Keratinocyte (primary cell): ENCODE results near the gene CAPN2. TPM values are rescaled to one million over a fixed set of nuclear protein-coding genes. Genes with fewer than 3 reads are reported as not detected.

Experiments
- DNase-seq: peaks from one replicate; pipeline ENCODE4 v3.0.0-alpha.2; 2011; ENCODE audit warnings: low read depth, missing footprints, low spot score
- FAIRE-seq: peaks from 2 replicates; lab custom pipeline; 2011; peaks lifted over from hg19 to GRCh38; lab: Jason Lieb, UNC
- H2AFZ ChIP-seq: 2 replicates; pipeline ENCODE4 v1.6.0; 2012; ENCODE audit warnings: low read length, control low read depth, inconsistent platforms; ENCODE audit not compliant: control insufficient read depth
- H3K27ac ChIP-seq: 2 replicates; pipeline ENCODE4 v1.5.1; 2011; ENCODE audit warnings: low read length; ENCODE audit not compliant: control insufficient read depth, insufficient read depth
- H3K27me3 ChIP-seq: 3 replicates; pipeline ENCODE4 v1.6.0; 2011; ENCODE audit warnings: low read length; ENCODE audit not compliant: control insufficient read depth, insufficient read depth; ENCODE audit errors: extremely low read depth
- H3K36me3 ChIP-seq, 2 experiments: 2 replicates in 1 of 2; 3 replicates in 1 of 2; pipeline ENCODE4 v1.5.1; 2011; ENCODE audit warnings: low read length in 2 of 2, mild to moderate bottlenecking in 1 of 2; ENCODE audit not compliant: control insufficient read depth in 2 of 2, insufficient read depth in 2 of 2; ENCODE audit errors: extremely low read depth in 1 of 2
- H3K4me1 ChIP-seq: 3 replicates; pipeline ENCODE4 v1.5.1; 2011; ENCODE audit warnings: low read length; ENCODE audit not compliant: control insufficient read depth, insufficient read depth; ENCODE audit errors: extremely low read depth
- H3K4me2 ChIP-seq: 3 replicates; pipeline ENCODE4 v1.6.0; 2011; ENCODE audit warnings: low read depth, low read length; ENCODE audit not compliant: control insufficient read depth, insufficient read depth; ENCODE audit errors: extremely low read depth
- H3K4me3 ChIP-seq, 3 experiments: fragments of 200-600 bp in 1 of 3; sonication (generic) in 1 of 3; 2 replicates in 2 of 3; 3 replicates in 1 of 3; pipeline ENCODE4 v1.5.1; 2011 to 2016; ENCODE audit warnings: low read length in 3 of 3, mild to moderate bottlenecking in 3 of 3, control low read depth in 2 of 3, inconsistent platforms in 1 of 3, low read depth in 1 of 3, mixed read lengths in 1 of 3, mixed run types in 1 of 3, moderate library complexity in 1 of 3; ENCODE audit not compliant: control insufficient read depth in 2 of 3, insufficient read depth in 2 of 3; ENCODE audit errors: extremely low read depth in 1 of 3
- H3K79me2 ChIP-seq: 2 replicates; pipeline ENCODE4 v1.6.0; 2012; ENCODE audit warnings: low read length; ENCODE audit not compliant: control insufficient read depth, insufficient read depth
- H3K9ac ChIP-seq: 3 replicates; pipeline ENCODE4 v1.6.0; 2011; ENCODE audit warnings: low read length; ENCODE audit not compliant: control insufficient read depth, insufficient read depth; ENCODE audit errors: extremely low read depth
- H3K9me1 ChIP-seq: 3 replicates; pipeline ENCODE4 v1.6.0; 2011; ENCODE audit warnings: low read length; ENCODE audit not compliant: control insufficient read depth, insufficient read depth; ENCODE audit errors: extremely low read depth
- H3K9me3 ChIP-seq: 2 replicates; pipeline ENCODE4 v1.5.1; 2012; ENCODE audit warnings: low read depth, low read length; ENCODE audit not compliant: control insufficient read depth
- H4K20me1 ChIP-seq: 3 replicates; pipeline ENCODE4 v1.6.0; 2011; ENCODE audit warnings: low read length; ENCODE audit not compliant: control insufficient read depth, insufficient read depth; ENCODE audit errors: extremely low read depth
- CTCF ChIP-seq, 3 experiments: IDR thresholded peaks in 1 of 3; conservative IDR thresholded peaks in 1 of 3; optimal IDR thresholded peaks in 1 of 3; 2 replicates in 2 of 3; 3 replicates in 1 of 3; pipeline versions ENCODE3 to v1.5.1; 2011; ENCODE audit warnings: low read length in 3 of 3, mild to moderate bottlenecking in 3 of 3, moderate library complexity in 2 of 3, control low read depth in 1 of 3, inconsistent platforms in 1 of 3; ENCODE audit not compliant: insufficient read depth in 2 of 3; ENCODE audit errors: extremely low read depth in 1 of 3
- EZH2 ChIP-seq: IDR thresholded peaks from one replicate; pipeline ENCODE4 v1.6.1; 2012; ENCODE audit warnings: inconsistent platforms, mild to moderate bottlenecking, low read length, moderate library complexity
- dilution Hi-C: fragments of 300-500 bp; cut with MboI; formaldehyde crosslinking; loops from one replicate; pipeline ENCODE4 v1.7.0; 2020; ENCODE audit warnings: low sequenced_read_pairs; ENCODE audit not compliant: extremely low pct_ligation_motif_present
- polyA plus RNA-seq, 5 experiments: library from polyadenylated mRNA; depleted of rRNA in 3 of 5; stranded (reverse) in 3 of 5; stranded (forward) in 1 of 5; unstranded in 1 of 5; fragments of >200 nt; gene quantifications; 1 replicate in 1 of 5; 2 replicates in 3 of 5; 3 replicates in 1 of 5; pipeline versions ENCODE4 v1.2.1 to v1.2.3, GENCODE V29; 2011 to 2012; ENCODE audit warnings: missing spikeins in 2 of 5, low read depth in 1 of 5, low replicate concordance in 1 of 5

CAPN2 gene
- polyA plus RNA-seq, 1 donor (not counting 4 experiments of a cell fraction or from before 2014, with no cell fraction given) = 366 TPM

GRCh38 chr1:223763881-223764280 lies 51.5 kb downstream of the CAPN2 start:
- Histone ChIP-seq H3K4me1 (no peaks in the 10 kb centered on the region), H3K4me3 (no peak overlapping the region), H3K27ac (no peak overlapping the region), H3K9me3 (no peaks in the 10 kb centered on the region), H2AFZ (no peak overlapping the region), H3K79me2 (peaks cover 15% of the 10 kb centered on the region), H3K9me1 (no peaks in the 10 kb centered on the region), H3K36me3 (peaks cover 52 to 62% of the 10 kb centered on the region in 2 experiments), H3K4me2 (no peak overlapping the region), H3K9ac (no peak overlapping the region), H3K27me3 (no peaks in the 10 kb centered on the region), H4K20me1 (no peaks in the 10 kb centered on the region)
- dilution Hi-C loops = no loop called here
- TF ChIP-seq CTCF (optimal IDR thresholded peaks at IDR 0.05 in 1 of 3, IDR thresholded peaks at IDR 0.05 in 1 of 3, conservative IDR thresholded peaks at IDR 0.05 in 1 of 3; ENCODE audit: extremely low read depth in 1 of 3, insufficient read depth in 2 of 3, low read length in 3 of 3) (no peak), EZH2 (no peak)
- no peak for DNase-seq
- no peak for FAIRE-seq

GRCh38 chr1:223765036-223765718 lies 52.8 kb downstream of the CAPN2 start:
- Histone ChIP-seq H3K36me3 (peaks cover 56 to 57% of the 10 kb centered on the region in 2 experiments), H3K4me3 (no peak overlapping the region), H4K20me1 (no peaks in the 10 kb centered on the region), H3K27ac (no peak overlapping the region), H2AFZ (no peak overlapping the region), H3K9ac (no peak overlapping the region), H3K4me1 (peaks cover 8% of the 10 kb centered on the region), H3K79me2 (peaks cover 15% of the 10 kb centered on the region), H3K27me3 (no peaks in the 10 kb centered on the region), H3K4me2 (no peak overlapping the region), H3K9me1 (no peaks in the 10 kb centered on the region), H3K9me3 (no peaks in the 10 kb centered on the region)
- no peak for FAIRE-seq
- no peak for DNase-seq
- TF ChIP-seq EZH2 = no peak
- no peak for TF ChIP-seq CTCF (optimal IDR thresholded peaks at IDR 0.05 in 1 of 3, IDR thresholded peaks at IDR 0.05 in 1 of 3, conservative IDR thresholded peaks at IDR 0.05 in 1 of 3; ENCODE audit: extremely low read depth in 1 of 3, insufficient read depth in 2 of 3, low read length in 3 of 3)
- dilution Hi-C loops = no loop called here
